Activated naive CD8-positive, alpha-beta T cell treated with anti-CD3 and anti-CD28 coated beads, Interleukin-2, amount 50 U/mL, for 16 hours (primary cell): ENCODE results near the gene BRINP2.
"Not testable (repeated sequence)": the region's sequence is repeated elsewhere in the genome, so short reads cannot be mapped to it uniquely, and the experiment has no call there.

Source experiments
- DNase-seq: peaks from one replicate; pipeline ENCODE4 v3.0.0-alpha.2; 2020; ENCODE audit warnings: low read depth, low spot score

Gene BRINP2

GRCh38 chr1:177311586-177311985 is 140.8 kb downstream of the BRINP2 start:
- DNase-seq = no peak

- no peak for DNase-seq
Observed at GRCh38 chr1:177315261-177315660, 144.5 kb downstream of the BRINP2 start.

- DNase-seq = no peak
Observed at GRCh38 chr1:177315761-177316160, 145.0 kb downstream of the BRINP2 start.

GRCh38 chr1:177321434-177321833 is 150.7 kb downstream of the BRINP2 start:
- DNase-seq = not testable (repeated sequence)

- no peak for DNase-seq
Observed at GRCh38 chr1:177328251-177328650, 157.5 kb downstream of the BRINP2 start.

- no peak for DNase-seq
Observed at GRCh38 chr1:177329871-177330270, 159.1 kb downstream of the BRINP2 start.
